GM12872 (cell line): ENCODE data around the gene CASP14.

Experiments
- TF ChIP-seq, protein P1 (sequence below): IDR thresholded peaks from 3 replicates; pipeline ENCODE4 v1.5.1; 2011; ENCODE audit warnings: low read depth, mild to moderate bottlenecking, low read length, moderate library complexity; ENCODE audit not compliant: insufficient read depth

Gene CASP14

DNA sequence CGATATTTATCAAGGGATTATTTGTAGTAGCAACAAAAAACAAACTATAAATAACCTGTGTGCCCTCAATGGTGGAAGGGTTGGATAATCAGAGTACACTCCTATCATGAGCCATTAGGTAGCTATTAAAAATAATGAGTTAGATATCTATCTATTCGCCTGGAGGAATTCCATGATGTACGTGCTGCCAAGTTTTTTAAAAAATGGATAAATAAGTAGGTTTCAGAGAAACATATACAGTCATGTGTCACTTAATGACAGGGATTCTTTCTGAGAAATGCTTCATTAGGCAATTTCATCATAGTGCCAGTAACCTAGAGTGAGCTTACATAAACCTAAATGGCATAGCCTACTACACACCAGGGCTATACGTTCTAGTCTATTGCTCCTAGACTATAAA is 26.5 kb downstream of the CASP14 start:
- TF ChIP-seq, protein P1, sequence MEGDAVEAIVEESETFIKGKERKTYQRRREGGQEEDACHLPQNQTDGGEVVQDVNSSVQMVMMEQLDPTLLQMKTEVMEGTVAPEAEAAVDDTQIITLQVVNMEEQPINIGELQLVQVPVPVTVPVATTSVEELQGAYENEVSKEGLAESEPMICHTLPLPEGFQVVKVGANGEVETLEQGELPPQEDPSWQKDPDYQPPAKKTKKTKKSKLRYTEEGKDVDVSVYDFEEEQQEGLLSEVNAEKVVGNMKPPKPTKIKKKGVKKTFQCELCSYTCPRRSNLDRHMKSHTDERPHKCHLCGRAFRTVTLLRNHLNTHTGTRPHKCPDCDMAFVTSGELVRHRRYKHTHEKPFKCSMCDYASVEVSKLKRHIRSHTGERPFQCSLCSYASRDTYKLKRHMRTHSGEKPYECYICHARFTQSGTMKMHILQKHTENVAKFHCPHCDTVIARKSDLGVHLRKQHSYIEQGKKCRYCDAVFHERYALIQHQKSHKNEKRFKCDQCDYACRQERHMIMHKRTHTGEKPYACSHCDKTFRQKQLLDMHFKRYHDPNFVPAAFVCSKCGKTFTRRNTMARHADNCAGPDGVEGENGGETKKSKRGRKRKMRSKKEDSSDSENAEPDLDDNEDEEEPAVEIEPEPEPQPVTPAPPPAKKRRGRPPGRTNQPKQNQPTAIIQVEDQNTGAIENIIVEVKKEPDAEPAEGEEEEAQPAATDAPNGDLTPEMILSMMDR: no peak

DNA sequence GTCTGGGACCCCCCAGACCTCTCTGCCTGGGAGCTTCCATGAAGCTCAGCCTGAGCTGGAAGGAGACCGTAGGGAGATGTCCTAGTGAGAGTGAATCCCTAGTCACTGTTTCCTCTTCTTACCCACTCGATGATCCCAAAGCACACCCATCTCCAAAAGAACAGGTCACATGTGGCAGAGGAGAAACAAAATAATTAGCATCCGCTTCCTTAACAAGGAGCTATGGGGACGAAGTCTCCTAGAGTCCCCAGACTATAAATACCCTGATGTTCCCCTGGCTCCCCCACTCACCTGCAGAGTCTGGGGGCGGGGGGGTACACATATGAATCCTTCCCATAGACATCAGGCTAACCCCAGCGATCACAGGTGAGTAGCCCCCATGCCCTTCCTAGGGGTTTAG is 32.6 kb downstream of the CASP14 start, which contains the start of gene OR1I1:
OR1I1 (plus strand) TSS at position 301 of the 400 bp plus-strand sequence. CDS start 4,855 bp downstream, outside the sequence.
- TF ChIP-seq, protein P1: no peak

GRCh38 chr19:15087182-15087581 is 37.9 kb downstream of the CASP14 start:
- TF ChIP-seq, protein P1: no peak

- TF ChIP-seq, protein P1: peak; percentile 58
Observed at GRCh38 chr19:15091918-15092753, 42.9 kb downstream of the CASP14 start.

- TF ChIP-seq, protein P1: no peak
Observed at GRCh38 chr19:15093001-15093400, 43.7 kb downstream of the CASP14 start.

- TF ChIP-seq, protein P1: no peak
Observed at GRCh38 chr19:15096223-15096622, 46.9 kb downstream of the CASP14 start.

- TF ChIP-seq, protein P1: no peak
Observed at GRCh38 chr19:15098460-15098859, 49.2 kb downstream of the CASP14 start.
